Measurements from ENCODE around the gene TMIE.
"Not testable (repeated sequence)": the region's sequence is repeated elsewhere in the genome, so short reads cannot be mapped to it uniquely, and the experiment has no call there.

Gene TMIE

DNA sequence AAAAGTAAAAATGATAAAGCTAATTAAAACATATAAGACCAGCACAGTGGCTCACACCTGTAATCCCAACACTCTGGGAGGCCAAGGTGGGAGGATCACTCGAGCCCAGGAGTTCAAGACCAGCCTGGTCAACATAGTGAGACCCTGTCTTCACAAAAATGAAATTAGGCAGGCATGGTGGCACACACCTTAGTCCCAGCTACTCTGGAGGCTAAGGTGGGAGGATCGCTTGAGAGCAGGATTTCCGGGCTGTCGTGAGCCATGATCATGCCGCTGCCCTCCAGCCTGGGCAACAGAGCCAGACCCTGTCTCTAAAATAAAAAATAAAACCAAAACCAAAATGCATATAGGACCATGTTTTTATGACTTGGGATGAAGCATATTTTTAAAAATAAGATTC, 21.3 kb downstream of the TMIE start:
- no peak for DNase-seq (ENCODE audit: low spot score)

DNA sequence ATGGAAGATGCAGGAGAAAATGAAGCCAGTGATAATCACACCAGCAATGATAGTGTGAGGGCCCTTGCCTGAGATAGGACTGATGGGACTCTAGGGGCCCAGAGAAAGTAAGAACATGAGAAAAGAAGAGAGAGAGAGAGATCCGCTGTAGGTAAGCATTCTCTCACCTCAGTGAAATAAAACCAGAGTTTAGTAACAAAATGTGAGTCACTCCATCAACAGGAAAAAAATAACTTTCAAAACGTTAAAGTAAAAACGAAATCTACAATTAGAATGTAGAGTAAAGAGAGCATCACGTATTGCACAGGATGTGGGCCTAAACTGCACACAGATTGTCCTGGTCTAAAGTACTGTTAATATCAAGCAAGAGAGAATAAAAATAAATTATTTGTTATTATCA, 23.2 kb downstream of the TMIE start:
- no peak for DNase-seq (ENCODE audit: low spot score)

DNA sequence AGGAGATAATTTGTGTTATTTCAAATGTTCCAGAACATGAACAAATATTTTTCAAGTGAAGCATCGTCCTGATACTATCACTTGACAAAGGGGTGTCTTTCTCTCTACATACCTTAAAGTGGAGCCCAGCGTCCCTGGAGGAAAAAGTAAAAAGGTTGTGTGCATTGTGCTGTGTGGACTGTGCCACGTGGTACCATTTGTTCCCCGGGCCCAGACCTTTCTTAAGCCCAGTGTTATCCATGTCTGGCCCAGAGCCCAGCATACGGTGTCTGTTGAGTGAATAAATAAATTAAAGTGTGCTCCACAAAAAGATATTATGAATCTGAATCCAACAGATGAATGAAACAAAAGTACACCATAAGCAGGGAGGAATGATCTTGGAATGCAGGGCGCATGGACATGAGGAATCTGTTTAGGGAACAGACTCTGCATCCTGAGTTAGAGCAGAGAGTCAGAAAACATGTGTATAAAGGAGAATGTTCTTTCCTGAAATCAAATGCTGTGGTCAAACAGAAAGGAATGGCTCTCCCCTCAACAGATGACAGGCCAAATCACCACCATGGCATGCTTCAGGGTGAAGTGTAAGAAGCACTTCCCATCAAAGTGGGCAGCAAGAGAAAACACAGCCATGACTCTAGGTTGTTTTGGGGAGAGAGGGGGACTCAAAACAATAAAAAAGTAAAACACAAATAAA, 24.6 kb downstream of the TMIE start:
- DNase-seq (ENCODE audit: low spot score) = peak; percentile 9

DNA sequence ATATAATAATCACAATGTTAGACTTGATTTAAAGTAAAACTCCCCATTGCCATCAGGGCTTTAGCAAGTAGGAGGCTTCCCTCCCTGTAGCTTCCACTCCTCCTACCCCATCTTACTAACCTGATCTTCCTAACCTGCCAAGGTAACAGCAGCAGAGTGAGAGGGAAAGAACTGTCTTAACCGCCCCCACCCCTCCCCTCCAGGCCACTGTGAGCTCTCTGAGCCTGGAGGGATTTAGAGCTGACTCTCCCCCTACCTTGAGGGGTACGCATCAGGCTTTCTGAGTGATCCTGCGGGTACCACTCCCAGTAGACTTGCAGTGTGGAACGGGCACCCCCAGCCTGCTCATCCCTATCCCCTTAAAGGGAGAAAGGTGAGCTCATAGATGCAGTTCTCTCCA, 27.8 kb downstream of the TMIE start:
- no peak for DNase-seq (ENCODE audit: low spot score)

DNA sequence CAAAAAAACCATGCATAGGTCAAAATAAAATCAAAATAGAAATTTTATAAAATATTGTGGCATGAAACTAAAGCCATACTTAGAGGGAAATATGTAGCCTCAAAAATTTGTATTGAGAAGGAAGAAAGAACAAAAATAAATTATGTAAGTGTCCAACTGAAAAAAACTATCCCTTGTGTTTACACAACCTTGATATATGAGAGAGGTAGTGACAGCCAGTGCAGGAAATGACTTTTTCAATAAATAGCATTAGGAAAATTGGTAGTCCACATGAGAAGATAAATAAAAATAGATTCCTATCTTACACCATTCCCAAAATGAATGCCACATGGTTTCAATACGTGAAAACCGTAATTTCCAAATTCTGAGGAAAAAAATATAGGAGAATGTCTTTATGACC, 29.6 kb downstream of the TMIE start:
- no peak for DNase-seq (ENCODE audit: low spot score)

DNA sequence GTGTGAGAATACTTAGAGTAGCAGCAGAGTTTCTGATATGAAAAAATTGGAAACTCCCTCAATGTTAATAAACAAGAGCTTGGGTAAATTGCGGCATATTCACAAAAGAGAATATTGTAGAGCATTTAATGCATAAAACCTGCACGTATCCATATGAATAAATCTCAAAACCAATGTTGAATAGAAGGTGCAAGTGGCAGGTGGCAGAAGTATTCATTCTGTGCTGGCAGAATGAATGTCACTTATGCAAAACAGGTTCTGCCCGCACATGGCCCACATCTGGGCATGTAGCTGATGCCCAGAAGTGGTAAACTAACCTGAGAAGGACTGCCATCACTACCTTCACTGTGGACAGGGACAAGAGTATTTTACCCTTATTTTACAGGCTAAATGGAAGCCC, 30.6 kb downstream of the TMIE start:
- DNase-seq (ENCODE audit: low spot score) = no peak

DNA sequence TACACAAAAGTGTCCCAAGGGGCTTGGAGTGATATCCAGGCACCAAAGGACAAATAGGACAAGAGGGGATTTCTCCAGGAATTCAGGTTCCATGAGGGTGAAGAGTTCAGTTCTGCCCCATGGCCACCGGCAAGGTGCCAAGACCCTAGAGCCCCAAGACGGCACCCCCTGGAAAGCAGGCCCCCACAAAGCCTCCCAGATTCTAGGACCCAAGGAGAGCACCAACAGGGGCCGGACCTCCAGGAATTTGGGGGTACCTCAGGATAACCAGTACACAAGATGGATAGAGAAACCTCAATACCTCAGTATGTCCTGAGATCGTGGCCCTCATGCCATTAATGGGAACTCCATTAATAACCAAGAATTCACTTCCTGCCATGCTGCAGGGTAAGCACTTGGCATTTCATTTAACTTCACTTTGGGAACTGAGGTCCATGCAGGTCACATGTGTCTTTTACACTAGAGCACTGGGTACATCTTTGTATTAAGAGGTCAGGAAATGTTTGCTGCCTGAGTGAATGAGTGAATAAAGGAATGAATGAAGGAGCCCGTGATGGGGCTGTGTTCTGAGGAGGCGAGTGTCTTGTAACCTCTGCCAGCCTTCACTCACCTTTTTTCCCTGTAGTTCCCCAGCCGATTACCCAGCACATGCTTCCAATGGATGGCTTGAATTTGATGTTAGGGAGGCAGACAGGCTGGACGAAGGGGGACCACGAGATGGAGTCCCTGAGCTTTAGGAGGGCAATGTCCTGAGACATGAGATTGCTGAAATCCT, 32.0 kb downstream of the TMIE start:
- no peak for DNase-seq (ENCODE audit: low spot score)

DNA sequence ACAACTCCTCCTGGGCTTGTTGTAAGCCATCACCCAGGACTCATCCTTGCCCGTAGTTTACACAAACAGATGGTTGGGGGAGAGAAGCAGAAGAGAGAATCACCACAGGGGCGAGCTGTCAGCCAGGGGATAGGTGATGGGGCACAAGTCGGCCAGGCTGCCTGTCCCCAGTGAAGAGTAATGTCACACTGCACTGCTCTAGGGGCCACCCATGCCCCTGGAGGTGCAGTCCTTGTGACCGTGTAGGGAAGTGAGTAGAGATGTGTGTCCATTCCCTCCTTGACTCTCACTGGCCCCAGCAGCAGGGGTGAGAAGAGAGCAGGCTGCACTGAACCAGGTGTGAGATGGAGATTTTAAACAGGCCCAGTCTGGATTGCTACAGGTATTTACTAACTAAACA, 33.6 kb downstream of the TMIE start:
- no peak for DNase-seq (ENCODE audit: low spot score)

DNA sequence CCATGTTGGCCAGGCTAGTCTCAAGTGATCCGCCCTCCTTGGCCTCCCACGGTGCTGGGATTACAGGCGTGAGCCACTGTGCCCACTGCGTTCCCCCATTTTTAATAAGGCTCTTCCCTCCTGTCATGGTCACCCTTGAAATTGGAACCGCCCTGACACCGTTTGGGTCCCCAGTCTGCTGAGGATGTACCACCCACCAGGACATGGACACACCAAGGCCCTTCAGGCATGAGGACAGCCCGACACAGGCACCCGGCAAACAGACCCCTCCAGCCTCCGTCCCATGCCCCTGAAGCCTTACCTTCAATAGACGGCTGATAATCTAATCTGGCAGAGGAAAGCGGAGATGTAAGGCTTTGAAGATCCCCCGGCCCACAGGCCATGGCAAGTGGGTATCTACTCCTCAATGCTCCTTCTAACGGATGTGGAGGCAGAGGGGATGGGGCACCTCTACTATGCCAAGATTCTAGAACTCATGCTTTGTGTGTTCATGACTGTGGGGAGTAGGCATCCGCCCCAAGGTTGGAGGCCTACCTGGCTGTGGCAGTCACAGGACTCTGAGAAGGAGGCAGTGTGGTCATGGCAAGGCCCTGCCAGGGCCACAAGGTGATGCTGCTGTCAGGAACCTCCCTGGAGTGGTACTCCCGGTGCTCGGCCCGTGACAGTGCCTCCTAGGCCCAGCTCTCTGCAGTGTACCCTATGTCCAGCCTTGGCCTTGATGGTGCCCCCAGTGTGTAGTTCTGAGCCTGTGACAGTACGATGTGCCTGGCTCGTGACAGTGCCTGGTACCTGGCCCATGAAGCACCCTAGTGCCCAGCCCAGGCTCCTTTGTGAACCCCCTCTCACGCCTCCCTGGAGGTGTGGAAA, 35.0 kb downstream of the TMIE start:
- no peak for DNase-seq (ENCODE audit: low spot score)

DNA sequence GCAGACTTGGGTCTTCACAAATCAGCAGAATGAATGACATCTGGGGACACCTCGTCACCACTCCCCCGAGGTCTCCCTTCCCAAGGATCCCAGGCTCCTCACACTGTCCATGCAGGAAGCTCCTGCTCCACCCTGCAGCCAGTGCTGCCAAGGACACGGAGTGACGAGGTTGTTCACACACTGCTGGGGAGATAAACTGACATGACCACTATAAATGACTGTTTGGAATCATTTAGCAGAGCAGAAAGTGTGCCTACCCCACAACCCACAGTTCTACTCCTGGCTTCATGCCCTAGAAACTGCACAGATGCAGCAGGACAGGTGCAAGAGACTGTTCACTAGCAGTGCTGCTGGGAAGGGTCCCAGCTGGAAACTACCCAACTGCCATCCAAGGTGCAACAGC, 36.1 kb downstream of the TMIE start:
- DNase-seq (ENCODE audit: low spot score) = no peak

DNA sequence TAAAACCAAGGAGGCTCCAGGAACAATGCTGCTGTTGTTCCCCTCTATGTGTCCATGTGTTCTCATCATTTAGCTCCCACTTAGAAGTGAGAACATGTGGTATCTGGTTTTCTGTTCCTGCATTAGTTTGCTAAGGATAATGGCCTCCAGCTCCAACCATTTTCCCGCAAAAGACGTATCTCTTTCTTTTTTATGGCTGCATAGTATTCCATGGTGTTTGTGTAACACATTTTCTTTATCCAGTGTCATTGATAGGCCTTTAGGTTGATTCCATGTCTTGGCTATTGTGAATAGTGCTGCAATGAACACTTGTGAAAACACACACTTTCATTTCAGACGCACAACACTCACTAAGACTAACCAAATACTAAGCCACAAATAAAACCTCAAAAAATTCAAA, 38.4 kb downstream of the TMIE start:
- not testable (repeated sequence) for DNase-seq (ENCODE audit: low spot score)

DNA sequence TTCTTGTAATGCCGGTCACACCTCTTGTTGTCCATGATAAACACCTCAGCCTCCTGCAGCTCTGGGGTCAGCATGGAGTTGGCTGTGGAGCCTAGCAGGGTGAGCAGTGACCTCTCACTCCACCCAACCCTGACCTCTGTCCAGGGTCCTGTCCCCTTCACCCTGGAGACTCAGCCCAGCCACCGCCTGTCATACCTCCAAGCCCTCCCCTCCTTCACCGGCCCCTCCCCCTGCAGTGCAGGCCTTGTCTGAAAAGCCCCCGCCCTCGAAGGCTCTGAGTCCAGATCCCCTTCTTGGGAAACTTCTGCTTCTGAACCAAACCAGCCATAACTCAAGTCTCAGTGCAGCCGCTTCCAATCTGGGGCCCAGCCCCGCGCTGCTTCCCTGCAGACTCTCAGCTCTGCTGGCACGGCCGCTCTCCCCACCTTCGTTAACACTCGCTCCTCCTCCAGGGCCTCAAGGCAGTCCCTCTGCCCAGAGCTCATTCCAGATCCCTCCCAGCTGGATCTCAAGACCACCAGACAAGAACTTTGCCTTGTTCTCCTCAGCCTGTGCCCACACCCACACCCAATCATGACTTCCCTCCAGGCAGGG, 41.9 kb downstream of the TMIE start:
- DNase-seq (ENCODE audit: low spot score) = no peak

DNA sequence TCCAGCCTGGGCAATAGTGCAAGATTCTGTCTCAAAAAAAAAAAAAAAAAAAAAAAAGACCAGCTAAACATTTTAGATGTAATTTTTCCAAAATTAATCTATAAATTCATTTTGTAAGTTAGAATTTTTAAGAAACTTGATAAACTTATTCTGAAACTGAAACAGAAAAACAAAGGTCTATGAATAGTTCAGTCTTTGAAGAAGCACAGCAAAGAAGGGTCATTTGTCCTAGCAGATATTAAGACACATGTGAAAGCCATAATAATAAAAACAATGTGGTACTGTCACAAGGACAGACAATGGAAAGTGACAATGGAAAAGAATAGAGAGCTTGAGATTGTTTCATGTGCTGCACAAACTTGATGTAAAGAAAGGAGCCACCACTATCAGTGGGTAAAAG, 45.5 kb downstream of the TMIE start:
- no peak for DNase-seq (ENCODE audit: low spot score)

DNA sequence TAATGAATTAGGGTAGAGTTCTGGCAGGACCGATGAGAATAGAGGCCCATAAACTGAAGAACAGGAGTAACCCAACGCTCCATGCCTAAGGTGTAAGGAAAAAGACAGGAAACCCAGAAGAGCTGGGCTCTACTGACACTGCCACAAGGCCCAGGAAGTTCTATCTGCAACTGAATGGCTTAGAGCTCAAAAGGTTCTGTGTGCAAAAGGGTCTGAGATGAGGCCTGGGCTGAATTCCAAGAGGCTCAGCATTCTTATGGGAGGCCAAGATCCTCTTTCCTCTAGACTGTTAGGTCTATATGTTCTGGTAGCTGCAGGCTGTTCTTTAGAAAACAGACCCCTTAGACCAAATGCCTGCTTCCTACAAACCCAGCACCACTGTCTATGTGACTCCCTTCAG, 47.0 kb downstream of the TMIE start:
- DNase-seq (ENCODE audit: low spot score) = no peak

DNA sequence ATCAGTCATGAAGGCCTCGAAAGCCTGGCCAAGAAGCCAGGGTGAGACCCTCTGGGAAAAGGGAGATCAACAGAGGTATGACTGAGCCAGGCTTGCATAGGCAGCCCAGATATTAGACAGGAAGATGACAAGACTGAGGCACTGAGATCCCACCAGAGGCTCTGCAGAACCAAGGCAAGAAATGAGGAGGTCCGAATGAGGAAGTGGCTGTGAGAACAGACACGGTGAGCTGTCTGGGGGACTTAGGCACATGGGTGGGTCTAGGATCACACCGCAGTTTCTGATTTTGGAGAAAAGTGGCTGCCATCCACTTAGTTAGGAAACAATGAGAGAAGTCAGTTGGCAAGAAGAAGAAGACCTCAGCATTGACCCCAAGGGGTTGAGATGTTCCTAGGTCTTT, 47.9 kb downstream of the TMIE start:
- DNase-seq (ENCODE audit: low spot score) = no peak

DNA sequence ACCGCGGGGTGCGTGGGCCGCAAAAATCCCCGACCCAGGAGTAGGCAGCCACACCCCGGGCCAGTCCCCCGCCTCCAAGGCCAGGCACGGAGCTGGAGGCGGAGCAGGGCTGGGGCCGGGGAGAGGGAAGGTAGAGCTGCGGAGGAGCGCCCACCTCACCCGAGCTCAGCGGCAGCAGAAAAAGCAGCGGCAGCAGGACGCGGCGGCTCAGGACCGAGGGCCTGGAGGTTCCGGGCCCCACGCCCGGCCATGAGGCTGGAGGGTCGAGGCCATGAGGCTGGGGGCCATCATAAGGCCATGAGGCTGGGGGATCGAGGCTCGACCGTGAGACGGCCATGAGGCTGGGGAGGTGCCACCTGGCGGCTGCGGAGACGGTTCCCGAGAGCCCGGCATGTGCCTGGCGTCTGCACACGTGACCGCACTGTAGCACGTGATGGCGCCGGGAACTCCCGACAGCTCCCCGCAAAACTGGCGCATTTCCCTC, 49.4 kb downstream of the TMIE start:
- DNase-seq (ENCODE audit: low spot score) = no peak

DNA sequence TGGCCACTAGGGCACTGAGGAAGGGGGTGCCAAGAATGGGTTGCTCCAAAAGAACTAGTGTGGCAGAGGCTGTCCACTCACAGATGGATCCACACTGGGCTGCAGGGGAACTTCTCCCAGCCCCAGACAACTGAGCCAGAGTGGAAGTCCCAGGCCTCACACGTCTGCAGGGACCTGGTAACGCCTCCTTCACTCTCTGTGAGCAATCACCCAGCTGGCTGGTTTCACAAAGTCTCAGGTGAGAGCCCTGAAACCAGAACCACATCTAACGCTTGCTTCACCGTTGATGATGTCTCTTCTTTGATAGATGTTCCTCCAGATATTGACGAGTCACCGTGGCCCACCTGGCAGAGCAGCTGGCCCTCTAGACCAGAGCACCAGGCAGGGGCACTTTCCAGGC, 51.9 kb downstream of the TMIE start:
- not testable (repeated sequence) for DNase-seq (ENCODE audit: low spot score)

DNA sequence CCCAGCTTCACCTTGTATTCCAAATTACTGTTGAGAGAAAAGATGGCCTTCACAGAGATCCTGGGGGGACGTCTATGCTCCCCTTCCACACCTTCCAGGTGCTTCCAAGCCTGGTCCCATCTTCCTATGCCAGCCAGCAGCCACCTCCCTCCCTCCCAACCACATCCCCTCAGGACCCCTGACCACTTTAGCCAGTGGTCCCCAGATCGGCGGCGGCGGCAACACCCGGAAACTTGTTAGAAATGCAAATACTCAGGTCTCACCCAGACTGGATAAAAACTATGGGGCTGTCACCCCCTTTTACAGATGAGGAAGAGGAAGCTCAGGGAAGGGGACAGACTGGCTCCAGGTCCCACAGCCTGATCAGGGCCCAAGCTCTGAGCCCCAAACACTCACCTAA, 54.5 kb downstream of the TMIE start:
- no peak for DNase-seq (ENCODE audit: low spot score)

DNA sequence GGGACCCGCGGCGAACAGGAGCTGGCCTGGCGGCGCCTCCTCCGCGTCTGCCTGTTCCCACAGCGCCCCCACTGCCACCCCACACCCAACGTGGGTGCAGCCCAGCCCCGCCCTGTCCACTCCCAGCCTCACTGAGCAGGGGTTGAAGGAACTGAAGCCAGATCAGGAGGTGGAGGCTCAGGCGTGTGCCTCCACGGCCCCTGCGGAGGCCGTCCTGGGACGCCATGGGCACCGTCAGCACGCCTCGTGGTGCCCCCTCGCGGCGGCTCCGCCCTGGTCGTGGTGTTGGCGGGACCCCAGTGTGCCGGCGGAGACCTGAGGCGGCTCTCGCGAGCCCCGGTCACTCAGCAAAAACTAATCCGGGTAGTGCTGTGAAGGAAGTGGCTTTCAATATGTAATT, 55.5 kb downstream of the TMIE start:
- no peak for DNase-seq (ENCODE audit: low spot score)

DNA sequence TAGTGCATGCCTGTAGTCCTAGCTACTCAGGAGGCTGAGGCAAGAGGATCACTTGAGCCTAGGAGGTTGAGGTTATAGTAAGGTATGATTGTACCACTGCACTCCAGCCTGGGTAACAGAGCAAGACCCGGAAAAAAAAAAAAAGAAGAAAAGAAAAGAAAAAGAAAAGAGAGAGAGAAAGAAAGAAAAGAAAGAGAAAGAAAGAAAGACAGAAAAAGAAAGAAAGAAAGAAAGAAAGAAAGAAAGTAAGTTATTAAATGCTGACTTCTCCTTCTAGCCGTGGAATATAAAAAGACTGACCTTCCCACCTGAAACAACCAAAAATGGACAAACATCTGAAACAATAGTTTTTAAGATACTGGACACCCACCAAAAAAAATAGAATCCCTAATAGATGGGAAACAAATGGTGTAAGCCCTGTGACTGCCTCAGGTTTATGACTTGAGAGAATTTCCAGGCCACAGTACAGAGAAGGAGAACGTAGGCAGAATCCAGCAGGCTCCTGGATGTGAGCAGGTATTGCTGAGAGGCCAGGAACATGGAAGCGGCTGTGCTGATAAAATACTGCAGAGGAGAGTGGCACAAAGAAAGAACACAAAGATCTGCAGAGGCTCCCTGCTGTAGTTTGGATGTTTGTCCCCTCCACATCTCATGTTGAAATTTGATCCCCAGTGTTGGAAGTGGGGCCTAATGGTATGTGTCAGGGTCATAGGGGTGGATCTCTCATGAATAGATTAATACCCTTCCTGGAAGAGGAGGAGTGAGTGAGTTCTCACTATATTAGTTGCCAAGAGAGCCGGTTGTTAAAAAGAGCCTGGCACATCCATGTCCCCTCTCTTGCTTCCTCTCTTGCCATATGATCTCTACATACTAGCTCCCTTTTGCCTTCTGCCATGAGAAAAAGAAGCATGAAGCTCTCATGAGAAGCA, 58.3 kb downstream of the TMIE start:
- no peak for DNase-seq (ENCODE audit: low spot score)
